B cell (primary cell): ENCODE measurements around the gene SPATA3. TPM values are rescaled to one million over a fixed set of nuclear protein-coding genes. Genes with fewer than 3 reads are reported as not detected.

Source experiments
- ATAC-seq: fragments of 200-7000 bp; cut with Tn5 transposase; one replicate; pipeline ENCODE4 v1.10.0; 2021; ENCODE audit warnings: low read depth, mild to moderate bottlenecking, moderate number of reproducible peaks, moderate library complexity
- CTCF ChIA-PET: fragments of 350-600 bp; sonication (Branson Sonifier 250); formaldehyde crosslinking; loops from one replicate; lab custom pipeline; 2021; ENCODE audit warnings: antibody characterized with exemption, inconsistent platforms; lab: Charles Lee
- POLR2A ChIA-PET: fragments of 350-600 bp; sonication (Branson Sonifier 250); formaldehyde crosslinking; loops from one replicate; lab custom pipeline; 2021; ENCODE audit warnings: antibody characterized with exemption; lab: Charles Lee
- DNase-seq: peaks from one replicate; pipeline ENCODE4 v3.0.0; 2013
- H2AFZ ChIP-seq: 2 replicates; pipeline ENCODE4 v1.6.1; 2012; ENCODE audit warnings: mild to moderate bottlenecking, low read depth, low read length; ENCODE audit not compliant: insufficient read depth, poor library complexity, severe bottlenecking
- H3K27ac ChIP-seq, 2 donors: 1 replicate in 1 of 2; 2 replicates in 1 of 2; pipeline ENCODE4 v1.5.1; 2012 to 2013; ENCODE audit warnings: low read length in 2 of 2, mild to moderate bottlenecking in 2 of 2, moderate library complexity in 1 of 2
- H3K27me3 ChIP-seq, 4 experiments: fragments of 200-600 bp in 1 of 4; sonication (generic) in 1 of 4; replicated peaks in 1 of 4; 1 replicate in 2 of 4; 2 replicates in 2 of 4; pipeline versions ENCODE4 v1.6.1 to v1.7.0; 2013 to 2016; ENCODE audit warnings: low read length in 3 of 4, mild to moderate bottlenecking in 2 of 4, mixed read lengths in 1 of 4, moderate library complexity in 1 of 4; ENCODE audit not compliant: insufficient read depth in 4 of 4, control insufficient read depth in 3 of 4; ENCODE audit errors: control extremely low read depth in 1 of 4
- H3K36me3 ChIP-seq, 2 experiments: replicated peaks in 1 of 2; 1 replicate in 1 of 2; 2 replicates in 1 of 2; pipeline versions ENCODE4 v1.6.1 to v1.7.1; 2013; ENCODE audit warnings: low read length in 1 of 2; ENCODE audit not compliant: insufficient read depth in 2 of 2, control insufficient read depth in 1 of 2; ENCODE audit errors: control extremely low read depth in 1 of 2, extremely low read depth in 1 of 2
- H3K4me1 ChIP-seq, 2 donors: fragments of 200-600 bp in 1 of 2; sonication (generic) in 1 of 2; 1 replicate in 1 of 2; 2 replicates in 1 of 2; pipeline versions ENCODE4 v1.5.1 to v1.6.1; 2013 to 2017; ENCODE audit warnings: low read length in 2 of 2; ENCODE audit not compliant: control insufficient read depth in 2 of 2, insufficient read depth in 2 of 2
- H3K4me2 ChIP-seq: replicated peaks from 2 replicates; pipeline ENCODE3; 2012; ENCODE audit warnings: mild to moderate bottlenecking, low read depth, low read length; ENCODE audit not compliant: poor library complexity, severe bottlenecking
- H3K4me3 ChIP-seq, 5 experiments: fragments of 200-600 bp in 1 of 5; sonication (generic) in 1 of 5; 1 replicate in 3 of 5; 2 replicates in 2 of 5; pipeline versions ENCODE4 v1.5.1 to v1.7.0; 2011 to 2016; ENCODE audit warnings: low read length in 4 of 5, mild to moderate bottlenecking in 4 of 5, low read depth in 2 of 5, control low read depth in 1 of 5, moderate library complexity in 1 of 5; ENCODE audit not compliant: insufficient read depth in 1 of 5; ENCODE audit errors: control extremely low read depth in 1 of 5, extremely low read depth in 1 of 5
- H3K79me2 ChIP-seq: fragments of 200-600 bp; sonication (generic); one replicate; pipeline ENCODE4 v1.6.0; 2016; ENCODE audit warnings: low read length; ENCODE audit not compliant: control insufficient read depth, insufficient read depth
- H3K9ac ChIP-seq: fragments of 200-600 bp; sonication (generic); 2 replicates; pipeline ENCODE4 v1.6.1; 2017; ENCODE audit warnings: mild to moderate bottlenecking, low read length, moderate library complexity
- H3K9me3 ChIP-seq, 3 donors: one replicate each; pipeline versions ENCODE4 v1.6.1 to v1.7.1; 2013; ENCODE audit warnings: low read length in 2 of 3; ENCODE audit not compliant: control insufficient read depth in 2 of 3, insufficient read depth in 1 of 3; ENCODE audit errors: control extremely low read depth in 1 of 3
- H4K20me1 ChIP-seq: 2 replicates; pipeline ENCODE4 v1.6.0; 2012; ENCODE audit warnings: mild to moderate bottlenecking, low read length; ENCODE audit not compliant: insufficient read depth, control insufficient read depth, poor library complexity, severe bottlenecking
- H3K27ac Mint-ChIP-seq: one replicate; pipeline ENCODE4 v1.8.0; 2021; ENCODE audit warnings: mixed read lengths
- H3K27me3 Mint-ChIP-seq: one replicate; pipeline ENCODE4 v1.8.0; 2021; ENCODE audit warnings: mixed read lengths
- H3K4me1 Mint-ChIP-seq: one replicate; pipeline ENCODE4 v1.8.0; 2021; ENCODE audit warnings: mixed read lengths
- H3K4me3 Mint-ChIP-seq: one replicate; pipeline ENCODE4 v1.8.0; 2021; ENCODE audit warnings: mixed read lengths
- H3K9me3 Mint-ChIP-seq: one replicate; pipeline ENCODE4 v1.8.0; 2022; ENCODE audit warnings: mixed read lengths; ENCODE audit not compliant: insufficient read depth
- CTCF ChIP-seq: fragments of 200-600 bp; IDR thresholded peaks from one replicate; pipeline ENCODE4 v1.8.0; 2022; ENCODE audit warnings: antibody characterized with exemption, mild to moderate bottlenecking
- EZH2 ChIP-seq: IDR thresholded peaks from 2 replicates; pipeline ENCODE4 v1.6.1; 2012; ENCODE audit warnings: borderline replicate concordance, low read depth, mild to moderate bottlenecking, moderate library complexity, low read length; ENCODE audit not compliant: insufficient read depth, poor library complexity, severe bottlenecking
- WGBS: methylation state at CpG from one replicate; pipeline ENCODE4 v1.1.5; 2013; ENCODE audit warnings: missing lambda C conversion rate; ENCODE audit not compliant: insufficient coverage; 5-methylcytosine and 5-hydroxymethylcytosine counted together
- intact Hi-C: fragments of 100-400 bp; cut with micrococcal nuclease; formaldehyde crosslinking; loops from one replicate; pipeline ENCODE4 v1.10.0; 2022
- polyA plus RNA-seq: library from polyadenylated mRNA; depleted of rRNA; stranded (reverse); fragments of >200 nt; gene quantifications from 2 replicates; pipeline ENCODE4 v1.2.3, GENCODE V29; 2012
- total RNA-seq, 2 donors: library from RNA; stranded (reverse); fragments of 120-200 nt in 1 of 2; gene quantifications; 1 replicate in 1 of 2; 2 replicates in 1 of 2; pipeline versions ENCODE4 v1.2.3 to v1.2.4, GENCODE V29; 2013 to 2022

The SPATA3 gene
- total and polyA plus RNA-seq, 2 donors (not counting 1 experiment from before 2014, with no cell fraction given), result not detected

DNA sequence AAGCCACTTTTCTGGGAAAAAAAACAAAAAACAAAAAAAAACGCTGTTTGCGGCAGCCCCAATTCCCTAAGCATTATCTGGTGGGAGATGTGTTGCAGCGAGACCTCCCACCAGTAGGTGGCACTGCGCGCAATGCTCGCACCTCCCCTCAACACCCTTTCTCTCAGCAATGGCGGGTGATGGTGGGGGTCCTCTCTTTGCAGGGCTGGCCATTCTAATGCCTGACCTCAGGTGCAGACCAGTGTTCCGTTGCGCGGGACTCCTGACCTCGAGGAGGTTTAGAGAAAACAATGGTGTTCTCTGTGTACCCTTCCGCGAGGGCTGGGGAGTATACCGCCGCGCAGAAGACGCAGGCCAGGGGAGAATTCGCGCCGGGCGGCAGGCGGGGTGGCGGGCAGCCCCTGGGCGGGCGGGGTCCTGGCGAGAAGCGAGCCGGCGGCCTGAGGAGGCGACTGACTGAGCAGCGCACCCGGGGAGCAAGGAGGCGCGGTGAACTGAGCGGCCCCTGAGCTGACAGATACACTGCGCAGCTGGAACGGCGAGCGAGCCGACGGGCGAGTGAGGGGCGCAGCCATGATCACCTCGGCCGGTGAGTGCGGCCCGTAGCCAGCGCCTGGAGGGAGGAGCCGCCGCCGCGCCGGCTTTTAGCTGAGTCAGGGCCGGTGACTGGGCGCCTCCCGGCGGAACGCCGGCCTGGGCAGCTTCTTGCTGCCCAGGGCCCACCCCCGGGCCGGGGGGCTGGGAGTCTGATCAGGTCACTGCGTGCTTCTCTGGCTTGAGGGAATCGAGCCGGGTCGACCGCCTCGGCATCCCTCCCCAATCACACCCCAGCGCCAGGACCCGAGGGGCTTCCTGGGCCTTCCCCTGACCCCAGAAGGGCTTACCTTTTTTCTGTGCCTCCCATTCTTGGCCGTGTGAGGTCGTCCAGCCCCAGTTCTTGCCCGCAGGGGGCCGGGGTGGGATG lies 60.8 kb downstream of the SPATA3 start, which contains the start of gene PSMD1:
Gene PSMD1 (plus strand): TSS at position 415 of the 964 bp plus-strand sequence. CDS start 159 bp downstream, at position 574.
- H4K20me1 ChIP-seq, result peaks cover 24% of the 10 kb centered on the region
- peak within 1 kb of the TSS; percentile 100 for H3K4me3 Mint-ChIP-seq
- POLR2A ChIA-PET, result no interaction called here
- H3K4me1 Mint-ChIP-seq, result peaks cover 39% of the 10 kb centered on the region
- peaks cover 16% of the 10 kb centered on the region for H3K27me3 Mint-ChIP-seq
- peak within 1 kb of the TSS; percentile 91 for H3K9ac ChIP-seq
- TF ChIP-seq CTCF (peak; percentile 91), EZH2 (no peak)
- no peaks in the 10 kb centered on the region for H3K9me3 Mint-ChIP-seq
- under 1% methylated on average over 66 of the region's 73 CpGs for WGBS
- DNase-seq (peak; percentile 98), ATAC-seq (peak; percentile 87)
- H3K27me3 ChIP-seq, result peaks cover 0 to 6% (median 0%) of the 10 kb centered on the region in 4 experiments
- H2AFZ ChIP-seq, result peak within 1 kb of the TSS; percentile 91
- H3K27ac ChIP-seq, result peak within 1 kb of the TSS; percentile 85 to 86
- intact Hi-C loops, result loop anchor here (2.0 to 10.0 kb wide), 4 partner anchors 344 to 1498 kb away; partner anchors contain the start of genes CAB39, EIF4E2, NCL and TIGD1
- H3K27ac Mint-ChIP-seq, result peak within 1 kb of the TSS; percentile 100
- H3K79me2 ChIP-seq, result peaks cover 35% of the 10 kb centered on the region
- CTCF ChIA-PET, result interaction anchor here (0.8 to 1.1 kb wide), 3 partner anchors 41 to 408 kb away, joined by 3 to 5 read pairs (median 3); partner anchors contain the start of gene NCL
- H3K4me2 ChIP-seq, result peak within 1 kb of the TSS; percentile 94
- peaks cover 22 to 27% of the 10 kb centered on the region in 2 donors for H3K4me1 ChIP-seq
- peak within 1 kb of the TSS; percentile 75 to 99 (median 90) for H3K4me3 ChIP-seq
- H3K9me3 ChIP-seq, result no peaks in the 10 kb centered on the region
- no peaks in the 10 kb centered on the region for H3K36me3 ChIP-seq
